ENCODE measurements around the gene ELOVL4.

The ELOVL4 gene

GRCh38 chr6:79872303-79872702 lies 75.0 kb downstream of the ELOVL4 start:
- TF ChIP-seq, protein P1, sequence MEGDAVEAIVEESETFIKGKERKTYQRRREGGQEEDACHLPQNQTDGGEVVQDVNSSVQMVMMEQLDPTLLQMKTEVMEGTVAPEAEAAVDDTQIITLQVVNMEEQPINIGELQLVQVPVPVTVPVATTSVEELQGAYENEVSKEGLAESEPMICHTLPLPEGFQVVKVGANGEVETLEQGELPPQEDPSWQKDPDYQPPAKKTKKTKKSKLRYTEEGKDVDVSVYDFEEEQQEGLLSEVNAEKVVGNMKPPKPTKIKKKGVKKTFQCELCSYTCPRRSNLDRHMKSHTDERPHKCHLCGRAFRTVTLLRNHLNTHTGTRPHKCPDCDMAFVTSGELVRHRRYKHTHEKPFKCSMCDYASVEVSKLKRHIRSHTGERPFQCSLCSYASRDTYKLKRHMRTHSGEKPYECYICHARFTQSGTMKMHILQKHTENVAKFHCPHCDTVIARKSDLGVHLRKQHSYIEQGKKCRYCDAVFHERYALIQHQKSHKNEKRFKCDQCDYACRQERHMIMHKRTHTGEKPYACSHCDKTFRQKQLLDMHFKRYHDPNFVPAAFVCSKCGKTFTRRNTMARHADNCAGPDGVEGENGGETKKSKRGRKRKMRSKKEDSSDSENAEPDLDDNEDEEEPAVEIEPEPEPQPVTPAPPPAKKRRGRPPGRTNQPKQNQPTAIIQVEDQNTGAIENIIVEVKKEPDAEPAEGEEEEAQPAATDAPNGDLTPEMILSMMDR (IDR thresholded peaks at IDR 0.05; ENCODE audit: low read depth, low read length, poor library complexity, severe bottlenecking), result no peak
- TF ChIP-seq EZH2phosphoT487 (IDR thresholded peaks at IDR 0.05; ENCODE audit: borderline replicate concordance, low read length), result no peak
- Histone ChIP-seq H3K79me2 (ENCODE audit: control insufficient read depth, low read length) (no peaks in the 10 kb centered on the region), H3K4me2 (ENCODE audit: low read length) (no peak overlapping the region), H3K4me1 (ENCODE audit: control insufficient read depth, low read length) (peaks cover 8% of the 10 kb centered on the region), H3K36me3 (ENCODE audit: control insufficient read depth, low read length) (no peaks in the 10 kb centered on the region), H3K27me3 (ENCODE audit: control insufficient read depth, low read length) (peaks cover 3% of the 10 kb centered on the region; the same call in 1 of the 2 replicates), H3F3A (ENCODE audit: control insufficient read depth, insufficient read depth) (no peaks in the 10 kb centered on the region), H4K20me1 (ENCODE audit: control insufficient read depth, insufficient read depth, low read depth, low read length) (no peaks in the 10 kb centered on the region), H3K9me3 (ENCODE audit: control insufficient read depth, insufficient read depth, low read length) (no peaks in the 10 kb centered on the region), H3K27ac (ENCODE audit: low read depth, low read length) (no peak overlapping the region), H3K9me2 (replicated peaks; ENCODE audit: control insufficient read depth, low read length) (no peaks in the 10 kb centered on the region), H3K4me3 (ENCODE audit: low read length) (no peak overlapping the region)

DNA sequence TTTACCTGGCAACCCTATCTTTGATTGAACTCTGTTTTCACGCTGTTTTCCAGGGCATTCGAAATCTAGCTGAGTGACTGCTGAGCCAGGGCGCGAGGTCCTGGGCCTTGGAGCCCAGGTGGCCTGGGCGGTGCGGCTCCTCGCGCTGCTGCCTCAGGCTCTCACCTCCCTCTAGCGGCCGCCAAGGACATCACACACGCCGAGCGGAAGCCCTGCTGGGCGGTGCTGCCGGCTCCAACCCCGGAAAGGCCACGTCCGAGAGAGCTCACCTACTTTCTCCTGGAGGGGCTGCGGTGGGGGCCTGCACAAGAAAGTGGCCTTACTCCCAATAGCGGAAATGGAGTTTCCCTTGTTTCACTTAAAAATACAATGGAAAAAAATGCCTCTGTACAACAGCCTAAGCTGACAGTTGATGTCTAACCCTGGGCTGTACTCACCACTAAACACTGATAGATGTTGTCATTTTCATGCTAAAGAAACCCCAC lies 77.7 kb downstream of the ELOVL4 start:
- Histone ChIP-seq H3K27me3 (ENCODE audit: control insufficient read depth, low read length) (peaks cover 3% of the 10 kb centered on the region; the same call in 1 of the 2 replicates), H3K4me1 (ENCODE audit: control insufficient read depth, low read length) (peaks cover 8% of the 10 kb centered on the region), H3K36me3 (ENCODE audit: control insufficient read depth, low read length) (no peaks in the 10 kb centered on the region), H3K9me2 (replicated peaks; ENCODE audit: control insufficient read depth, low read length) (no peaks in the 10 kb centered on the region), H3K4me3 (ENCODE audit: low read length) (peak overlapping the region; percentile 46), H3K79me2 (ENCODE audit: control insufficient read depth, low read length) (no peaks in the 10 kb centered on the region), H3F3A (ENCODE audit: control insufficient read depth, insufficient read depth) (no peaks in the 10 kb centered on the region), H3K9me3 (ENCODE audit: control insufficient read depth, insufficient read depth, low read length) (no peaks in the 10 kb centered on the region), H3K27ac (ENCODE audit: low read depth, low read length) (no peak overlapping the region), H4K20me1 (ENCODE audit: control insufficient read depth, insufficient read depth, low read depth, low read length) (no peaks in the 10 kb centered on the region), H3K4me2 (ENCODE audit: low read length) (peak overlapping the region; percentile 59)
- TF ChIP-seq, protein P1 (IDR thresholded peaks at IDR 0.05; ENCODE audit: low read depth, low read length, poor library complexity, severe bottlenecking), result peak; percentile 82
- TF ChIP-seq EZH2phosphoT487 (IDR thresholded peaks at IDR 0.05; ENCODE audit: borderline replicate concordance, low read length), result no peak

- H3K4me1 ChIP-seq (ENCODE audit: control insufficient read depth, low read length), result peaks cover 8% of the 10 kb centered on the region
- H3K27me3 ChIP-seq (ENCODE audit: control insufficient read depth, low read length), result no peaks in the 10 kb centered on the region; the same call in 1 of the 2 replicates
- no peaks in the 10 kb centered on the region for H3F3A ChIP-seq (ENCODE audit: control insufficient read depth, insufficient read depth)
- H3K9me2 ChIP-seq (replicated peaks; ENCODE audit: control insufficient read depth, low read length), result no peaks in the 10 kb centered on the region
- H3K4me3 ChIP-seq (ENCODE audit: low read length), result no peak overlapping the region
- H3K27ac ChIP-seq (ENCODE audit: low read depth, low read length), result no peak overlapping the region
- H3K36me3 ChIP-seq (ENCODE audit: control insufficient read depth, low read length), result no peaks in the 10 kb centered on the region
- H3K79me2 ChIP-seq (ENCODE audit: control insufficient read depth, low read length), result no peaks in the 10 kb centered on the region
- no peaks in the 10 kb centered on the region for H3K9me3 ChIP-seq (ENCODE audit: control insufficient read depth, insufficient read depth, low read length)
- no peaks in the 10 kb centered on the region for H4K20me1 ChIP-seq (ENCODE audit: control insufficient read depth, insufficient read depth, low read depth, low read length)
- H3K4me2 ChIP-seq (ENCODE audit: low read length), result peak overlapping the region; percentile 59; the same call in 1 of the 2 replicates
- no peak for TF ChIP-seq EZH2phosphoT487 (IDR thresholded peaks at IDR 0.05; ENCODE audit: borderline replicate concordance, low read length)
- TF ChIP-seq, protein P1 (IDR thresholded peaks at IDR 0.05; ENCODE audit: low read depth, low read length, poor library complexity, severe bottlenecking), result no peak
Measured at GRCh38 chr6:79869184-79869583, 78.2 kb downstream of the ELOVL4 start.
